ENCODE data around the gene UBE4B. TPM values are rescaled to one million over a fixed set of nuclear protein-coding genes. Genes with fewer than 3 reads are reported as not detected.

UBE4B gene
- total and polyA plus RNA-seq, 7 donors: 10.2 to 124 (median 47.8) TPM

DNA sequence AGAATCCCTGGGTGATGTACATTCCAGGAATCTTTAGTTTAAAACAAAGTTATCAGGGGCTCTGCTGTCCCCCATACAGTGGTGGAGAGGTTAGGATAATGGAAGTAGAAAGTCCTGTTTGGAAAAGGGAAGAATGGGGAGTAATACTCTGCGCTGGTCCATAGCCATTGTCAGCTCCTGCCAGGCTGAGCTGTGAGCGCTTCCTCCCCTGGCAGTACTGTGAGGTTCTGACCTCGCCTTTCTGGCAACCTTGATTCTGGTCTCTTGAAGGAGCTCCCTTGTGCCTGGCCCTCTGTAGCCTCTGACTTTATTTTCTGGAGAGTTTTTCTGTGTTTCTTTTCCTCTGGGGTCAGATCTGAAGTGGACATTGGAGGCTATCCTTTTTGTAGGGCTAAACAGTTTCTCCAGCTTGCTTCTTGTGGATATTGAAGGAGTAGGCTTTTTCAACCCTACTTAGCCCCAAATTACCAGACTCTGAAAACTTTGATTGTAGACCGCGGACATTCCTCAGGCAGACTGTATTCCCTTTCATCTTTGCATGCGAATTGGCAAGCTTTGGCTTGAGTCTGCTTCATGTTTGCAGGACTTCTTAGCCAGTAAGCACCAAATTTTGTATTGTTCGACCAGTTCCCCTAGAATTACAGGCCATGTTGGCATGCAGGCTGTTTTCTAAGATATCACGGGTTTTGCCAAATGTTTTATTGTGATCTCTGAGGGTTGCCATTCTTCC is 13.8 kb downstream of the UBE4B start:
- no peaks in the 10 kb centered on the region for H3K27me3 ChIP-seq
- no peaks in the 10 kb centered on the region for H3K9me3 ChIP-seq
- H3K27ac ChIP-seq: peak overlapping the region; percentile 54 to 75 (median 73)
- peaks cover 0 to 56% (median 41%) of the 10 kb centered on the region in 4 donors for H3K4me1 ChIP-seq
- no peak overlapping the region for H3K4me3 ChIP-seq
- WGBS, 2 donors: 91 to 92% methylated on average over 8 of the region's 8 CpGs
- H3K36me3 ChIP-seq: peaks cover 0 to 18% (median 7%) of the 10 kb centered on the region in 4 donors
- no peak for TF ChIP-seq POLR2AphosphoS5 (IDR thresholded peaks at IDR 0.05)
- peak; percentile 71 for DNase-seq
- intact Hi-C loops (cut with DNase I): no loop called here

DNA sequence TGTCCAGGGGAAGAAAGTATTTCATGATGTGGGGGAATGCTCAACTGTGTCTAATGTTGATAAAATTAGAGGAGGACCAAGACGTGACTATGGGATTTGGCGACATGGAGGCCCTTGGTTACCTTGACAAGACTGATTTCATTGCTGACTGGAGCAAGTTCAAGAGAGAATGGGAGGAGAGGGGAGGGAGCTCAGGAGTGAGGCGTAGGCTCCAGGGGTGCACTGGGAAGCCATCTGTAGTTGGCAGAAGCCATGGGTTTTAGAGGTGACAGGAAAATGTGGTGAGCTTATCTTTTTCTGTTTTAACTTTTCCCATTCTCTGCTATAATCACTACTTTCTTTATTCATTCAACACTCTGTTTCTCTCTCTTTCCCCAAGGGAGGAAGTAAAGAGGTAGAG is 15.8 kb downstream of the UBE4B start:
- H3K4me3 ChIP-seq: no peak overlapping the region
- no peak for DNase-seq
- intact Hi-C loops (cut with DNase I): no loop called here
- peak overlapping the region in 1 of 4 donors; percentile 75 for H3K27ac ChIP-seq
- H3K4me1 ChIP-seq: peaks cover 0 to 56% (median 35%) of the 10 kb centered on the region in 4 donors
- H3K36me3 ChIP-seq: peaks cover 0 to 10% (median 0%) of the 10 kb centered on the region in 4 donors
- 95 to 98% methylated on average over 3 of the region's 3 CpGs for WGBS, 2 donors
- no peaks in the 10 kb centered on the region for H3K27me3 ChIP-seq
- TF ChIP-seq POLR2AphosphoS5 (IDR thresholded peaks at IDR 0.05) (no peak), EP300 (IDR thresholded peaks at IDR 0.05) (no peak), POLR2A (IDR thresholded peaks at IDR 0.05) (no peak)
- TF ChIP-seq, protein P1, sequence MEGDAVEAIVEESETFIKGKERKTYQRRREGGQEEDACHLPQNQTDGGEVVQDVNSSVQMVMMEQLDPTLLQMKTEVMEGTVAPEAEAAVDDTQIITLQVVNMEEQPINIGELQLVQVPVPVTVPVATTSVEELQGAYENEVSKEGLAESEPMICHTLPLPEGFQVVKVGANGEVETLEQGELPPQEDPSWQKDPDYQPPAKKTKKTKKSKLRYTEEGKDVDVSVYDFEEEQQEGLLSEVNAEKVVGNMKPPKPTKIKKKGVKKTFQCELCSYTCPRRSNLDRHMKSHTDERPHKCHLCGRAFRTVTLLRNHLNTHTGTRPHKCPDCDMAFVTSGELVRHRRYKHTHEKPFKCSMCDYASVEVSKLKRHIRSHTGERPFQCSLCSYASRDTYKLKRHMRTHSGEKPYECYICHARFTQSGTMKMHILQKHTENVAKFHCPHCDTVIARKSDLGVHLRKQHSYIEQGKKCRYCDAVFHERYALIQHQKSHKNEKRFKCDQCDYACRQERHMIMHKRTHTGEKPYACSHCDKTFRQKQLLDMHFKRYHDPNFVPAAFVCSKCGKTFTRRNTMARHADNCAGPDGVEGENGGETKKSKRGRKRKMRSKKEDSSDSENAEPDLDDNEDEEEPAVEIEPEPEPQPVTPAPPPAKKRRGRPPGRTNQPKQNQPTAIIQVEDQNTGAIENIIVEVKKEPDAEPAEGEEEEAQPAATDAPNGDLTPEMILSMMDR (IDR thresholded peaks at IDR 0.05): no peak
- no peaks in the 10 kb centered on the region for H3K9me3 ChIP-seq

DNA sequence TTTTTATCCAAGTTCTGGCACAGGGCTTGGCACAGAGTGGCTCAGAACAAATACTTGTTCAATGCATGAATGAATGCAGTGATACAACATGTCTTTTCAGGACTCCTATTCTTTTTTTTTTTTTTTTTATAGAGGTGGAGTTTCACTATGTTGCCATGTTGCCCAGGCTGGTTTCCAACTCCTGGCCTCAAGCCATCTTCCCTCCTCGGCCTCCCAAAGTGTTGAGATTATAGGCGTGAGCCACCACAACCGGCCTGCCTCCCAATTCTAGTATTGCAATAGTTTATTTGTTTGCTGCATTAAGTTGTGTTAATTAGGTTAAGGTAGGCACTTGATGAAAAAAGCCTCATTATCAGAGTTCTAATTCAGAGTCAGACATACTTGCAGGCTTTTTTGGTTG is 17.9 kb downstream of the UBE4B start:
- H3K27ac ChIP-seq: no peak overlapping the region
- peaks cover 0 to 10% (median 0%) of the 10 kb centered on the region in 4 donors for H3K36me3 ChIP-seq
- no peak for DNase-seq
- H3K9me3 ChIP-seq: no peaks in the 10 kb centered on the region
- peaks cover 0 to 49% (median 28%) of the 10 kb centered on the region in 4 donors for H3K4me1 ChIP-seq
- TF ChIP-seq, protein P1 (IDR thresholded peaks at IDR 0.05): no peak
- no peak for TF ChIP-seq POLR2A (IDR thresholded peaks at IDR 0.05)
- no peak for TF ChIP-seq POLR2AphosphoS5 (IDR thresholded peaks at IDR 0.05)
- TF ChIP-seq EP300 (IDR thresholded peaks at IDR 0.05): no peak
- no peak overlapping the region for H3K4me3 ChIP-seq
- WGBS, 2 donors: 48 to 85% methylated on average over 3 of the region's 3 CpGs
- intact Hi-C loops (cut with DNase I): no loop called here
- H3K27me3 ChIP-seq: no peaks in the 10 kb centered on the region

DNA sequence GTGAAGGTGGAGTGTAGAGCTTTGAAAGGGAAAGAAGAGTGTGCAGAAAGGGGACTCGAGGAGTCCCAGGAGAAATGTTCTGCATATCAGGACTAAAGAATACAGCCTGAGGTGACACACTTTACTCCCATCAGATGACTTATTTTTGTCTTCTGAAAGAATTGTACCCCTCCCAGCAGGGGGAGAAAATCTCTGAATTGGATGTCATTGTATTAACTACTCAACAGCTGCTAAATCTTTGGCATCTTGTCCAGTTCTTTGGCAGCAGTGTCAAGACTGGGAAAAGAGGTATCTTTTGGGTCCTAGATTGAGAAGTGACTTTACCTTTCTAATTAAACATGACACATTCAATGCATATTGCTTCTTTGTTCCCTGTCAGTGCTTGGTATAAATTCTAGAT is 18.9 kb downstream of the UBE4B start:
- DNase-seq: no peak
- intact Hi-C loops (cut with DNase I): no loop called here
- H3K4me3 ChIP-seq: no peak overlapping the region
- H3K9me3 ChIP-seq: no peaks in the 10 kb centered on the region
- 98% methylated on average over 1 of the region's 1 CpG for WGBS, 2 donors
- H3K27me3 ChIP-seq: no peaks in the 10 kb centered on the region
- H3K4me1 ChIP-seq: peaks cover 0 to 49% (median 28%) of the 10 kb centered on the region in 4 donors
- TF ChIP-seq POLR2A (IDR thresholded peaks at IDR 0.05) (no peak), POLR2AphosphoS5 (IDR thresholded peaks at IDR 0.05) (no peak), EP300 (IDR thresholded peaks at IDR 0.05) (no peak)
- TF ChIP-seq, protein P1 (IDR thresholded peaks at IDR 0.05): no peak
- H3K36me3 ChIP-seq: peaks cover 0 to 10% (median 0%) of the 10 kb centered on the region in 4 donors
- no peak overlapping the region for H3K27ac ChIP-seq

DNA sequence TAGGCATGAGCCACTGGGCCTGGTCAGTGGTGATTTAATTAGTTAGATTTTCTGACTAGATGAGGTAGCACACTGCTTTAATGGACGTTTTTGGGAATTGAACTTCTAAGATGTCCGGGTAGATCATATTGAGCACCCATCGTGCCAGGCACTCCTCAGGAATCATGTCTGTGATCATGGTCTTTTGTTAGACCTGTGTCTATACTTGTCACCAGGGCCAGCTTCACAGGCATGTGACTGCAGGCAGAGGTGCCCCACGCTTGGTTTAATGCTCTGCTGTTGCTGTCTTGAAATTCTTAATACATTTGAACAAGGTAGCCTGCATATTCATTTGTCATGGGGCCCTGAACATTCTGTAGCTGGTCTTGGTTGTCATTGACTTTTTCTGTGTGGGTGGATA is 19.6 kb downstream of the UBE4B start:
- H3K36me3 ChIP-seq: peaks cover 0 to 10% (median 0%) of the 10 kb centered on the region in 4 donors

More for the DNA sequence above, 19.6 kb downstream of the UBE4B start:
- peaks cover 0 to 49% (median 27%) of the 10 kb centered on the region in 4 donors for H3K4me1 ChIP-seq
- TF ChIP-seq, protein P1 (IDR thresholded peaks at IDR 0.05): no peak
- TF ChIP-seq POLR2A (IDR thresholded peaks at IDR 0.05): no peak
- TF ChIP-seq POLR2AphosphoS5 (IDR thresholded peaks at IDR 0.05): no peak
- TF ChIP-seq EP300 (IDR thresholded peaks at IDR 0.05): no peak
- no peak overlapping the region for H3K27ac ChIP-seq
- H3K9me3 ChIP-seq: no peaks in the 10 kb centered on the region
- intact Hi-C loops (cut with DNase I): no loop called here
- WGBS, 2 donors: 93 to 96% methylated on average over 4 of the region's 4 CpGs
- DNase-seq: no peak
- H3K4me3 ChIP-seq: no peak overlapping the region
- no peaks in the 10 kb centered on the region for H3K27me3 ChIP-seq

Measured in sigmoid colon (tissue), 7 donors.